GM18907 (cell line): ENCODE measurements around the gene TRMU.
"Not testable (repeated sequence)": the region's sequence is repeated elsewhere in the genome, so short reads cannot be mapped to it uniquely, and the experiment has no call there.

Experiments
- ATAC-seq: cut with Tn5 transposase; IDR thresholded peaks from one replicate; pipeline ENCODE4 v1.9.1; 2021; ENCODE audit warnings: mild to moderate bottlenecking, moderate library complexity; ENCODE audit not compliant: unreplicated experiment

Gene TRMU

GRCh38 chr22:46381731-46382130 is 46.2 kb downstream of the TRMU start:
- ATAC-seq, result no peak

- no peak for ATAC-seq
Measured at GRCh38 chr22:46382524-46382923, 47.0 kb downstream of the TRMU start.

GRCh38 chr22:46386312-46386711 is 50.8 kb downstream of the TRMU start:
- no peak for ATAC-seq

- no peak for ATAC-seq
Measured at GRCh38 chr22:46387748-46388147, 52.2 kb downstream of the TRMU start.

GRCh38 chr22:46388647-46389046 is 53.1 kb downstream of the TRMU start:
- no peak for ATAC-seq

- ATAC-seq, result no peak
Measured at GRCh38 chr22:46389081-46389480, 53.6 kb downstream of the TRMU start.

- ATAC-seq, result no peak
Measured at GRCh38 chr22:46390105-46390651, 54.7 kb downstream of the TRMU start.

- ATAC-seq, result no peak
Measured at GRCh38 chr22:46390652-46391301, 55.3 kb downstream of the TRMU start.

- no peak for ATAC-seq
Measured at GRCh38 chr22:46391486-46392136, 56.1 kb downstream of the TRMU start.

- ATAC-seq, result no peak
Measured at GRCh38 chr22:46392137-46392844, 56.8 kb downstream of the TRMU start.

GRCh38 chr22:46393873-46394272 is 58.4 kb downstream of the TRMU start:
- no peak for ATAC-seq

- no peak for ATAC-seq
Measured at GRCh38 chr22:46394622-46395021, 59.1 kb downstream of the TRMU start.

GRCh38 chr22:46395145-46395544 is 59.6 kb downstream of the TRMU start:
- no peak for ATAC-seq

- not testable (repeated sequence) for ATAC-seq
Measured at GRCh38 chr22:46397049-46397448, 61.5 kb downstream of the TRMU start.

- ATAC-seq, result no peak
Measured at GRCh38 chr22:46397514-46397913, 62.0 kb downstream of the TRMU start.

GRCh38 chr22:46397951-46398350 is 62.4 kb downstream of the TRMU start:
- ATAC-seq, result no peak

- ATAC-seq, result no peak
Measured at GRCh38 chr22:46399251-46400024, 63.9 kb downstream of the TRMU start.

- no peak for ATAC-seq
Measured at GRCh38 chr22:46401370-46401769, 65.9 kb downstream of the TRMU start.

- ATAC-seq, result no peak
Measured at GRCh38 chr22:46402505-46402904, 67.0 kb downstream of the TRMU start.

GRCh38 chr22:46403880-46404279 is 68.4 kb downstream of the TRMU start:
- not testable (repeated sequence) for ATAC-seq

- no peak for ATAC-seq
Measured at GRCh38 chr22:46405901-46406300, 70.4 kb downstream of the TRMU start.
